SK-N-SH treated with all-trans-retinoic acid at 6 μM for 48 hours (cell line): ENCODE measurements around the gene MEIS3.

Experiments
- ATAC-seq: fragments of 200-7000 bp; cut with Tn5 transposase; 3 replicates; pipeline ENCODE4 v1.9.1; 2020; ENCODE audit warnings: mild to moderate bottlenecking, moderate library complexity
- ARNTL ChIP-seq: fragments of 450-650 bp; formaldehyde crosslinking; IDR thresholded peaks from 2 replicates; pipeline ENCODE4 v1.5.0; 2020; ENCODE audit warnings: low read depth, mild to moderate bottlenecking, moderate library complexity, borderline replicate concordance
- BACH2 ChIP-seq: fragments of 250-450 bp; sonication (Bioruptor Pico); IDR thresholded peaks from 2 replicates; pipeline ENCODE4 v1.9.0; 2021; ENCODE audit warnings: mild to moderate bottlenecking, borderline replicate concordance
- CREB5 ChIP-seq: fragments of 250-450 bp; sonication (Bioruptor Pico); IDR thresholded peaks from 2 replicates; pipeline ENCODE4 v1.5.1; 2020; ENCODE audit warnings: low read depth, mild to moderate bottlenecking, moderate library complexity
- CSDC2 ChIP-seq: fragments of 250-450 bp; sonication (Bioruptor Pico); IDR thresholded peaks from 2 replicates; pipeline ENCODE4 v1.5.0; 2020; ENCODE audit warnings: mild to moderate bottlenecking, moderate library complexity
- CSRNP3 ChIP-seq: fragments of 250-450 bp; sonication (Bioruptor Pico); IDR thresholded peaks from 2 replicates; pipeline ENCODE4 v1.5.1; 2021; ENCODE audit warnings: mild to moderate bottlenecking, moderate library complexity
- ESRRG ChIP-seq: fragments of 250-450 bp; sonication (Bioruptor Pico); IDR thresholded peaks from 2 replicates; pipeline ENCODE4 v1.6.1; 2021; ENCODE audit warnings: mild to moderate bottlenecking
- ISL1 ChIP-seq: fragments of 250-450 bp; sonication (Bioruptor Pico); IDR thresholded peaks from 2 replicates; pipeline ENCODE4 v2.1.2; 2022; ENCODE audit warnings: mild to moderate bottlenecking, moderate library complexity
- PATZ1 ChIP-seq: fragments of 250-450 bp; sonication (Bioruptor Pico); IDR thresholded peaks from 2 replicates; pipeline ENCODE4 v1.8.0; 2020; ENCODE audit warnings: mild to moderate bottlenecking, moderate library complexity, borderline replicate concordance
- POU6F1 ChIP-seq: fragments of 250-450 bp; sonication (Bioruptor Pico); IDR thresholded peaks from 2 replicates; pipeline ENCODE4 v1.8.0; 2021; ENCODE audit warnings: low read depth, mild to moderate bottlenecking, moderate library complexity, borderline replicate concordance
- PPARA ChIP-seq: fragments of 250-450 bp; sonication (Bioruptor Pico); IDR thresholded peaks from 2 replicates; pipeline ENCODE4 v1.5.0; 2020; ENCODE audit warnings: mild to moderate bottlenecking, borderline replicate concordance
- RARB ChIP-seq: fragments of 250-450 bp; sonication (Bioruptor Pico); IDR thresholded peaks from 2 replicates; pipeline ENCODE4 v1.8.0; 2021; ENCODE audit warnings: mild to moderate bottlenecking, moderate library complexity
- TCF4 ChIP-seq: fragments of 250-450 bp; sonication (Bioruptor Pico); IDR thresholded peaks from 2 replicates; pipeline ENCODE4 v1.8.0; 2021; ENCODE audit warnings: mild to moderate bottlenecking, moderate library complexity, borderline replicate concordance
- TOX ChIP-seq: fragments of 250-450 bp; sonication (Bioruptor Pico); IDR thresholded peaks from 2 replicates; pipeline ENCODE4 v1.8.0; 2021; ENCODE audit warnings: mild to moderate bottlenecking, moderate library complexity, borderline replicate concordance
- TSHZ2 ChIP-seq: fragments of 250-450 bp; sonication (Bioruptor Pico); IDR thresholded peaks from 2 replicates; pipeline ENCODE4 v1.5.0; 2020; ENCODE audit warnings: mild to moderate bottlenecking, moderate library complexity
- ZC3H10 ChIP-seq: fragments of 250-450 bp; sonication (Bioruptor Pico); IDR thresholded peaks from 2 replicates; pipeline ENCODE4 v1.5.1; 2021; ENCODE audit warnings: mild to moderate bottlenecking, moderate library complexity
- ZFP30 ChIP-seq: fragments of 450-650 bp; formaldehyde crosslinking; IDR thresholded peaks from 2 replicates; pipeline ENCODE4 v1.5.0; 2022; ENCODE audit warnings: mild to moderate bottlenecking, moderate library complexity
- ZNF565 ChIP-seq: fragments of 450-650 bp; formaldehyde crosslinking; conservative IDR thresholded peaks from 2 replicates; pipeline ENCODE4 v1.5.0; 2020; ENCODE audit warnings: low read depth, mild to moderate bottlenecking, moderate library complexity
- ZNF70 ChIP-seq: fragments of 450-650 bp; formaldehyde crosslinking; IDR thresholded peaks from 2 replicates; pipeline ENCODE4 v1.5.0; 2020; ENCODE audit warnings: mild to moderate bottlenecking, moderate library complexity
- ZNF8 ChIP-seq: fragments of 450-650 bp; formaldehyde crosslinking; IDR thresholded peaks from 2 replicates; pipeline ENCODE4 v1.5.0; 2020; ENCODE audit warnings: mild to moderate bottlenecking, moderate library complexity

Gene MEIS3

GRCh38 chr19:47421244-47421786 is 2.0 kb upstream of the MEIS3 start (continued):
- TF ChIP-seq RARB (CRISPR knock-in tag) (no peak), BACH2 (CRISPR knock-in tag) (no peak), TOX (CRISPR knock-in tag) (no peak), CSDC2 (CRISPR knock-in tag) (no peak), CSRNP3 (CRISPR knock-in tag) (no peak), TCF4 (CRISPR knock-in tag) (no peak), ZNF8 (CRISPR knock-in tag) (no peak), ZC3H10 (CRISPR knock-in tag) (no peak), ARNTL (CRISPR knock-in tag) (no peak), ISL1 (CRISPR knock-in tag) (no peak)

- TF ChIP-seq ZNF70 (no peak), PATZ1 (CRISPR knock-in tag) (no peak), PPARA (CRISPR knock-in tag) (no peak), ZC3H10 (CRISPR knock-in tag) (no peak), POU6F1 (CRISPR knock-in tag) (no peak), BACH2 (CRISPR knock-in tag) (no peak), TSHZ2 (CRISPR knock-in tag) (no peak), ZNF565 (no peak), CSRNP3 (CRISPR knock-in tag) (no peak)
- ATAC-seq, result no peak
Measured at GRCh38 chr19:47419789-47420188, 462 bp upstream of the MEIS3 start.

GRCh38 chr19:47418692-47419029 is 666 bp downstream of the MEIS3 start:
- peak; percentile 8; the same call in 2 of the 3 replicates for ATAC-seq
- TF ChIP-seq ZFP30 (CRISPR knock-in tag), result no peak
- TF ChIP-seq CREB5 (CRISPR knock-in tag), result no peak
- TF ChIP-seq PATZ1 (CRISPR knock-in tag), result no peak
- TF ChIP-seq ZNF565, result no peak
- no peak for TF ChIP-seq ZC3H10 (CRISPR knock-in tag)
- no peak for TF ChIP-seq RARB (CRISPR knock-in tag)
- TF ChIP-seq TSHZ2 (CRISPR knock-in tag), result no peak
- TF ChIP-seq CSDC2 (CRISPR knock-in tag), result no peak
- no peak for TF ChIP-seq BACH2 (CRISPR knock-in tag)
- no peak for TF ChIP-seq ARNTL (CRISPR knock-in tag)
- no peak for TF ChIP-seq ESRRG (CRISPR knock-in tag)
